Upper lobe of left lung (tissue), 4 donors: ENCODE data around the gene NFIB.

ENCODE experiments used
- EP300 ChIP-seq, 4 donors: sonication (generic); formaldehyde crosslinking; IDR thresholded peaks; one replicate each; pipeline ENCODE4 v1.5.1; 2017; ENCODE audit warnings: antibody characterized with exemption in 4 of 4, control low read depth in 2 of 4
- POLR2A ChIP-seq, 4 donors: fragments of 450-650 bp; IDR thresholded peaks; one replicate each; pipeline ENCODE4 v1.5.1; 2016 to 2017; ENCODE audit warnings: antibody characterized with exemption in 4 of 4, mild to moderate bottlenecking in 2 of 4
- POLR2AphosphoS5 ChIP-seq, 2 donors: sonication (generic); formaldehyde crosslinking; IDR thresholded peaks; one replicate each; pipeline ENCODE4 v1.5.1; 2017; ENCODE audit warnings: antibody characterized with exemption in 2 of 2
- TF ChIP-seq, protein P1 (sequence below), 6 experiments: fragments of 450-650 bp in 4 of 6; fragments of 200-600 bp in 2 of 6; sonication (generic) in 2 of 6; IDR thresholded peaks; one replicate each; pipeline ENCODE4 v1.5.1; 2016 to 2019; ENCODE audit warnings: antibody characterized with exemption in 6 of 6

DNA sequence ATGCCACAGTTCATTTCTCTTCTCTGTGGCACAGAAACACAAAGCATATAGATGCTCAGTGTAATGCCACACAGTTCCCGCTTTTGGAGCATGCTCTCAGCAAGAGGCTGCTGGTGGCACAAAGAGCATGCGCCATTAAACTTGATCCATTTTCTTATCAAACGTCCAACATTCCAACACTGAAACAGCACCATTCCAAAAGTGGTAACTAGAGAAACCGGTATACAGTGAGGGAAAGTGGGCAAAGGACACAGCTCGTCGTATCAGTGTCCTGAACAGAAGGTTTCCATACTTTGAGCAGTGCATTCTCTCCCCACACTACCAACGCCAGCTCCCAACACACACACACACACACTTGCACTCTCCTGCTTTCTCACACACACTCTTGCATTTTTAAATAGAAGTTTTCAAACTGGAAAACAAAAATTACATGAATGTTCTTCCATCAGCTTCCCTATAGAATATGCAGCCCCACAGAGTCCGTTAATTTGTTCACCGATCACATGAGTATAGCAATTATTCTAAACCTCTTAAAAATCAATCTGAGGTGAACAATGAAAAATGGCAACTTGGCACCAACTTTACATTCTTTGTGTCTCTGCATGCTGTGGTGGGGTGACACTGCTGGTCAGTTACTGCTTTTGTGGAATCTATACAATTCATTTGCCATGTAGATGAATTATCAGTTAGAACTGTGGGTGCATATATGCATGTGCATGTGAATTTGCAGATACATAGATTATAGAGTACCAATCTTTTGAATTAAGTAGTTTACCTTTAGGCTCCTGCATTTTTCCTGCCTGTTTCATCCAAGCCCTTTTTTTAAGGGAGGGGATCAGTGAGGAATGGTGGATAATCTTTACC lies 5.7 kb downstream of the NFIB start:
- TF ChIP-seq EP300 (IDR thresholded peaks at IDR 0.05) (no peak), POLR2A (IDR thresholded peaks at IDR 0.05) (no peak), POLR2AphosphoS5 (IDR thresholded peaks at IDR 0.05) (no peak)
- TF ChIP-seq, protein P1, sequence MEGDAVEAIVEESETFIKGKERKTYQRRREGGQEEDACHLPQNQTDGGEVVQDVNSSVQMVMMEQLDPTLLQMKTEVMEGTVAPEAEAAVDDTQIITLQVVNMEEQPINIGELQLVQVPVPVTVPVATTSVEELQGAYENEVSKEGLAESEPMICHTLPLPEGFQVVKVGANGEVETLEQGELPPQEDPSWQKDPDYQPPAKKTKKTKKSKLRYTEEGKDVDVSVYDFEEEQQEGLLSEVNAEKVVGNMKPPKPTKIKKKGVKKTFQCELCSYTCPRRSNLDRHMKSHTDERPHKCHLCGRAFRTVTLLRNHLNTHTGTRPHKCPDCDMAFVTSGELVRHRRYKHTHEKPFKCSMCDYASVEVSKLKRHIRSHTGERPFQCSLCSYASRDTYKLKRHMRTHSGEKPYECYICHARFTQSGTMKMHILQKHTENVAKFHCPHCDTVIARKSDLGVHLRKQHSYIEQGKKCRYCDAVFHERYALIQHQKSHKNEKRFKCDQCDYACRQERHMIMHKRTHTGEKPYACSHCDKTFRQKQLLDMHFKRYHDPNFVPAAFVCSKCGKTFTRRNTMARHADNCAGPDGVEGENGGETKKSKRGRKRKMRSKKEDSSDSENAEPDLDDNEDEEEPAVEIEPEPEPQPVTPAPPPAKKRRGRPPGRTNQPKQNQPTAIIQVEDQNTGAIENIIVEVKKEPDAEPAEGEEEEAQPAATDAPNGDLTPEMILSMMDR (IDR thresholded peaks at IDR 0.05) = no peak
